ENCODE results near the gene LIMS1.
"Not testable (repeated sequence)": the region's sequence is repeated elsewhere in the genome, so short reads cannot be mapped to it uniquely, and the experiment has no call there.

DNA sequence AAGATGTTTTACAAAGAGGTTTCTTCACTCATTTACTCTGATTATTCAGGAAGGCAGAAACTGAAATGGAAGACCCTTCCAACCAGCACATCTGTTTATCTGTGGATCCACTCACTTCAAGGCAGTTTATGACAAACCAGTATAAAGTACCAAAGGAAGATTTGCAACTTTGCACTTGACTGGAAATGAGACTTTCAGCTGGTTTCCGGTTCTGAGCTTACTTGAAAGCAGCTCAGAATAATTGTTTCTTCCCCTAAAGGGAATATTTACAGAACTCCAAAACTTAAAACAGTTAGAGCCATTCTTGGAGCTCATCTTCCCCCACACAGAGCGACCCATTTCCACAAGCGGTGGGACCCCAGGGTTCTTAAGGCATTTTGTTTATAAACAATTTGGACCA, 129.8 kb downstream of the LIMS1 start:
- TF ChIP-seq, protein P1, sequence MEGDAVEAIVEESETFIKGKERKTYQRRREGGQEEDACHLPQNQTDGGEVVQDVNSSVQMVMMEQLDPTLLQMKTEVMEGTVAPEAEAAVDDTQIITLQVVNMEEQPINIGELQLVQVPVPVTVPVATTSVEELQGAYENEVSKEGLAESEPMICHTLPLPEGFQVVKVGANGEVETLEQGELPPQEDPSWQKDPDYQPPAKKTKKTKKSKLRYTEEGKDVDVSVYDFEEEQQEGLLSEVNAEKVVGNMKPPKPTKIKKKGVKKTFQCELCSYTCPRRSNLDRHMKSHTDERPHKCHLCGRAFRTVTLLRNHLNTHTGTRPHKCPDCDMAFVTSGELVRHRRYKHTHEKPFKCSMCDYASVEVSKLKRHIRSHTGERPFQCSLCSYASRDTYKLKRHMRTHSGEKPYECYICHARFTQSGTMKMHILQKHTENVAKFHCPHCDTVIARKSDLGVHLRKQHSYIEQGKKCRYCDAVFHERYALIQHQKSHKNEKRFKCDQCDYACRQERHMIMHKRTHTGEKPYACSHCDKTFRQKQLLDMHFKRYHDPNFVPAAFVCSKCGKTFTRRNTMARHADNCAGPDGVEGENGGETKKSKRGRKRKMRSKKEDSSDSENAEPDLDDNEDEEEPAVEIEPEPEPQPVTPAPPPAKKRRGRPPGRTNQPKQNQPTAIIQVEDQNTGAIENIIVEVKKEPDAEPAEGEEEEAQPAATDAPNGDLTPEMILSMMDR (IDR thresholded peaks at IDR 0.05), result not testable (repeated sequence)
- not testable (repeated sequence) for TF ChIP-seq POLR2A (IDR thresholded peaks at IDR 0.05)

All from lower leg skin (tissue), 3 donors.